Naive thymus-derived CD4-positive, alpha-beta T cell (primary cell): ENCODE results near the gene HACD2. TPM values are rescaled to one million over a fixed set of nuclear protein-coding genes. Genes with fewer than 3 reads are reported as not detected.
A peak's percentile ranks its signal among the peaks of the same experiment; 100 is the strongest.

Experiments
- ATAC-seq: fragments of 150-1000 bp; cut with Tn5 transposase; 2 replicates; pipeline ENCODE4 v1.10.0; 2021; ENCODE audit warnings: mild to moderate bottlenecking, moderate library complexity
- CTCF ChIA-PET: fragments of 350-600 bp; sonication (Branson Sonifier 250); formaldehyde crosslinking; loops from one replicate; lab custom pipeline; 2021; ENCODE audit warnings: antibody characterized with exemption; lab: Charles Lee
- POLR2A ChIA-PET: fragments of 350-600 bp; sonication (Branson Sonifier 250); formaldehyde crosslinking; loops from one replicate; lab custom pipeline; 2021; ENCODE audit warnings: antibody characterized with exemption, inconsistent platforms; lab: Charles Lee
- DNase-seq, 9 donors: peaks; one replicate each; pipeline versions ENCODE4 v3.0.0 to v3.0.0-alpha.2; 2020 to 2022; ENCODE audit warnings: mixed read lengths in 1 of 9
- H3K27ac ChIP-seq: one replicate; pipeline ENCODE4 v1.7.0; 2013; ENCODE audit warnings: mild to moderate bottlenecking, low read depth, low read length, moderate library complexity
- H3K27me3 ChIP-seq, 2 donors: one replicate each; pipeline ENCODE4 v1.7.0; 2013; ENCODE audit warnings: low read length in 2 of 2, mild to moderate bottlenecking in 2 of 2, moderate library complexity in 2 of 2; ENCODE audit not compliant: control insufficient read depth in 2 of 2, insufficient read depth in 2 of 2
- H3K36me3 ChIP-seq, 3 experiments: 1 replicate in 2 of 3; 2 replicates in 1 of 3; pipeline ENCODE4 v1.7.0; 2013; ENCODE audit warnings: low read length in 3 of 3, mild to moderate bottlenecking in 3 of 3, moderate library complexity in 1 of 3; ENCODE audit not compliant: insufficient read depth in 3 of 3, control insufficient read depth in 2 of 3
- H3K4me1 ChIP-seq, 2 donors: one replicate each; pipeline ENCODE4 v1.7.0; 2013; ENCODE audit warnings: low read length in 2 of 2, mild to moderate bottlenecking in 2 of 2, moderate library complexity in 1 of 2; ENCODE audit not compliant: control insufficient read depth in 2 of 2, insufficient read depth in 2 of 2
- H3K4me3 ChIP-seq: 2 replicates; pipeline ENCODE4 v1.7.0; 2013; ENCODE audit warnings: mild to moderate bottlenecking, low read length
- H3K9me3 ChIP-seq, 3 experiments: 1 replicate in 2 of 3; 2 replicates in 1 of 3; pipeline ENCODE4 v1.7.0; 2013; ENCODE audit warnings: low read length in 3 of 3; ENCODE audit not compliant: control insufficient read depth in 2 of 3
- H3K27ac Mint-ChIP-seq, 9 donors: one replicate each; pipeline ENCODE4 v1.8.0; 2020 to 2022; ENCODE audit warnings: mixed read lengths in 9 of 9, mild to moderate bottlenecking in 8 of 9, moderate library complexity in 5 of 9, inconsistent platforms in 2 of 9
- H3K27me3 Mint-ChIP-seq, 5 donors: one replicate each; pipeline ENCODE4 v1.8.0; 2021 to 2022; ENCODE audit warnings: mixed read lengths in 5 of 5, mild to moderate bottlenecking in 1 of 5
- H3K36me3 Mint-ChIP-seq, 5 donors: one replicate each; pipeline ENCODE4 v1.8.0; 2020 to 2022; ENCODE audit warnings: mixed read lengths in 5 of 5, mild to moderate bottlenecking in 3 of 5, inconsistent platforms in 1 of 5
- H3K4me1 Mint-ChIP-seq, 7 donors: one replicate each; pipeline ENCODE4 v1.8.0; 2020 to 2022; ENCODE audit warnings: mixed read lengths in 7 of 7, mild to moderate bottlenecking in 3 of 7, inconsistent platforms in 1 of 7
- H3K4me3 Mint-ChIP-seq, 10 donors: one replicate each; pipeline ENCODE4 v1.8.0; 2020 to 2022; ENCODE audit warnings: mild to moderate bottlenecking in 10 of 10, mixed read lengths in 10 of 10, moderate library complexity in 6 of 10, inconsistent platforms in 2 of 10
- H3K9me3 Mint-ChIP-seq, 11 donors: one replicate each; pipeline ENCODE4 v1.8.0; 2020 to 2022; ENCODE audit warnings: mixed read lengths in 11 of 11, mild to moderate bottlenecking in 4 of 11, inconsistent platforms in 1 of 11, moderate library complexity in 1 of 11
- intact Hi-C, 2 donors: fragments of 100-400 bp; cut with micrococcal nuclease; formaldehyde crosslinking; loops; one replicate each; pipeline ENCODE4 v1.15.1; 2023
- polyA plus RNA-seq, 2 donors: library from polyadenylated mRNA; unstranded; fragments of 300-500 nt; fragmentation: Illumina TruSeq; gene quantifications; one replicate each; pipeline ENCODE4 v1.2.3, GENCODE V29; 2021
- total RNA-seq, 6 experiments: library from RNA in 5 of 6; stranded (reverse) in 5 of 6; gene quantifications; 1 replicate in 5 of 6; 2 replicates in 1 of 6; pipeline ENCODE4 v1.2.3 and lab custom pipeline; 2021 to 2026

The HACD2 gene
- total and polyA plus RNA-seq, 7 experiments from 2014 or later: 14.7 to 28.3 (median 19.8) TPM

- Histone ChIP-seq H3K36me3 (no peaks in the 10 kb centered on the region), H3K9me3 (no peaks in the 10 kb centered on the region), H3K4me3 (no peak overlapping the region), H3K27me3 (no peaks in the 10 kb centered on the region), H3K4me1 (no peaks in the 10 kb centered on the region), H3K27ac (no peak overlapping the region)
- H3K27me3 Mint-ChIP-seq: peaks cover 54 to 72% (median 58%) of the 10 kb centered on the region in 5 donors
- H3K9me3 Mint-ChIP-seq: peaks cover 0 to 2% (median 0%) of the 10 kb centered on the region in 11 donors
- intact Hi-C loops: no loop called here
- CTCF ChIA-PET: interaction anchor here (0.7 kb wide), 1 partner anchor 226 kb away, joined by 3 read pairs; no protein-coding TSS in a partner anchor
- peaks cover 0 to 4% (median 0%) of the 10 kb centered on the region in 5 donors for H3K36me3 Mint-ChIP-seq
- peak overlapping the region in 9 of 10 donors; percentile 10 to 85 (median 78) for H3K4me3 Mint-ChIP-seq
- no peak overlapping the region for H3K27ac Mint-ChIP-seq
- DNase-seq (no peak), ATAC-seq (no peak)
- H3K4me1 Mint-ChIP-seq: peaks cover 0 to 17% (median 5%) of the 10 kb centered on the region in 7 donors
- POLR2A ChIA-PET: no interaction called here
These were observed 138.6 kb downstream of the HACD2 start for GRCh38 chr3:123446210-123446609.

- no peak for ATAC-seq
- H3K9me3 Mint-ChIP-seq: peaks cover 0 to 2% (median 0%) of the 10 kb centered on the region in 11 donors
- H3K36me3 Mint-ChIP-seq: peaks cover 0 to 4% (median 0%) of the 10 kb centered on the region in 5 donors
- H3K4me3 Mint-ChIP-seq: peak overlapping the region in 7 of 10 donors; percentile 11 to 85 (median 49)
- Histone ChIP-seq H3K27ac (no peak overlapping the region), H3K27me3 (no peaks in the 10 kb centered on the region), H3K4me3 (no peak overlapping the region), H3K4me1 (no peaks in the 10 kb centered on the region), H3K9me3 (no peaks in the 10 kb centered on the region), H3K36me3 (no peaks in the 10 kb centered on the region)
- ChIA-PET CTCF (no interaction called here), POLR2A (no interaction called here)
- peaks cover 49 to 68% (median 54%) of the 10 kb centered on the region in 5 donors for H3K27me3 Mint-ChIP-seq
- H3K4me1 Mint-ChIP-seq: peaks cover 0 to 17% (median 5%) of the 10 kb centered on the region in 7 donors
- no peak overlapping the region for H3K27ac Mint-ChIP-seq
- intact Hi-C loops: no loop called here
- no peak for DNase-seq
These were observed 139.2 kb downstream of the HACD2 start for GRCh38 chr3:123445702-123446101.

- peaks cover 0 to 4% (median 0%) of the 10 kb centered on the region in 5 donors for H3K36me3 Mint-ChIP-seq
- peaks cover 43 to 69% (median 50%) of the 10 kb centered on the region in 5 donors for H3K27me3 Mint-ChIP-seq
- ATAC-seq: no peak
- peaks cover 0 to 12% (median 5%) of the 10 kb centered on the region in 7 donors for H3K4me1 Mint-ChIP-seq
- H3K9me3 ChIP-seq: no peaks in the 10 kb centered on the region
- H3K36me3 ChIP-seq: no peaks in the 10 kb centered on the region
- no peak overlapping the region for H3K27ac ChIP-seq
- intact Hi-C loops: no loop called here
- H3K4me1 ChIP-seq: no peaks in the 10 kb centered on the region
- no peaks in the 10 kb centered on the region for H3K27me3 ChIP-seq
- POLR2A ChIA-PET: no interaction called here
- H3K9me3 Mint-ChIP-seq: peaks cover 0 to 2% (median 0%) of the 10 kb centered on the region in 11 donors
- DNase-seq: no peak
- no peak overlapping the region for H3K4me3 ChIP-seq
- no peak overlapping the region for H3K27ac Mint-ChIP-seq
- CTCF ChIA-PET: no interaction called here
- H3K4me3 Mint-ChIP-seq: no peak overlapping the region
These were observed 140.1 kb downstream of the HACD2 start for GRCh38 chr3:123444744-123445143.

- POLR2A ChIA-PET: no interaction called here
- Histone ChIP-seq H3K9me3 (no peaks in the 10 kb centered on the region), H3K36me3 (no peaks in the 10 kb centered on the region), H3K4me1 (no peaks in the 10 kb centered on the region), H3K27ac (no peak overlapping the region), H3K27me3 (no peaks in the 10 kb centered on the region), H3K4me3 (no peak overlapping the region)
- CTCF ChIA-PET: no interaction called here
- no peak for ATAC-seq
- DNase-seq: no peak
- intact Hi-C loops: no loop called here
- H3K4me1 Mint-ChIP-seq: peaks cover 0 to 12% (median 5%) of the 10 kb centered on the region in 7 donors
- H3K36me3 Mint-ChIP-seq: peaks cover 0 to 4% (median 0%) of the 10 kb centered on the region in 5 donors
- peak overlapping the region in 1 of 10 donors; percentile 2 for H3K4me3 Mint-ChIP-seq
- H3K9me3 Mint-ChIP-seq: peaks cover 0 to 2% (median 0%) of the 10 kb centered on the region in 11 donors
- H3K27ac Mint-ChIP-seq: no peak overlapping the region
- H3K27me3 Mint-ChIP-seq: peaks cover 43 to 69% (median 52%) of the 10 kb centered on the region in 5 donors
These were observed 140.8 kb downstream of the HACD2 start for GRCh38 chr3:123444023-123444422.

GRCh38 chr3:123442908-123443307, 141.9 kb downstream of the HACD2 start:
- CTCF ChIA-PET: no interaction called here
- Histone ChIP-seq H3K36me3 (no peaks in the 10 kb centered on the region), H3K4me1 (no peaks in the 10 kb centered on the region), H3K27me3 (no peaks in the 10 kb centered on the region), H3K9me3 (no peaks in the 10 kb centered on the region), H3K27ac (no peak overlapping the region), H3K4me3 (no peak overlapping the region)
- Mint-ChIP-seq H3K9me3 (peaks cover 0 to 2% (median 0%) of the 10 kb centered on the region in 11 donors), H3K36me3 (peaks cover 0 to 4% (median 0%) of the 10 kb centered on the region in 5 donors), H3K4me3 (no peak overlapping the region), H3K27me3 (peaks cover 41 to 78% (median 54%) of the 10 kb centered on the region in 5 donors), H3K4me1 (peaks cover 0 to 12% (median 5%) of the 10 kb centered on the region in 7 donors), H3K27ac (no peak overlapping the region)
- DNase-seq (no peak), ATAC-seq (no peak)
- intact Hi-C loops: no loop called here
- POLR2A ChIA-PET: no interaction called here

GRCh38 chr3:123442125-123442524, 142.7 kb downstream of the HACD2 start:
- peaks cover 0 to 4% (median 0%) of the 10 kb centered on the region in 5 donors for H3K36me3 Mint-ChIP-seq
- H3K4me3 ChIP-seq: no peak overlapping the region
- no peaks in the 10 kb centered on the region for H3K27me3 ChIP-seq
- CTCF ChIA-PET: interaction anchor here (0.6 kb wide), 2 partner anchors 417 to 627 kb away, joined by 3 to 5 read pairs; no protein-coding TSS in a partner anchor
- intact Hi-C loops: no loop called here
- peaks cover 37 to 79% (median 53%) of the 10 kb centered on the region in 5 donors for H3K27me3 Mint-ChIP-seq
- POLR2A ChIA-PET: no interaction called here
- DNase-seq (no peak), ATAC-seq (no peak)
- peaks cover 0 to 2% (median 0%) of the 10 kb centered on the region in 11 donors for H3K9me3 Mint-ChIP-seq
- H3K27ac Mint-ChIP-seq: no peak overlapping the region
- H3K27ac ChIP-seq: no peak overlapping the region
- H3K4me1 ChIP-seq: no peaks in the 10 kb centered on the region
- H3K4me1 Mint-ChIP-seq: peaks cover 0 to 12% (median 4%) of the 10 kb centered on the region in 7 donors
- H3K36me3 ChIP-seq: no peaks in the 10 kb centered on the region
- H3K9me3 ChIP-seq: no peaks in the 10 kb centered on the region
- H3K4me3 Mint-ChIP-seq: no peak overlapping the region
